PC-9 (cell line): ENCODE results near the gene OSBPL10.

Experiments used
- EZH2 ChIP-seq: fragments of 200-600 bp; sonication (generic); IDR thresholded peaks from 2 replicates; pipeline ENCODE4 v1.8.0; 2017; ENCODE audit warnings: antibody characterized with exemption, low read depth
- TF ChIP-seq, protein P1 (sequence below): fragments of 200-600 bp; sonication (generic); conservative IDR thresholded peaks from 2 replicates; pipeline ENCODE4 v1.6.1; 2017; ENCODE audit warnings: mixed run types, antibody characterized with exemption, mild to moderate bottlenecking, moderate library complexity

DNA sequence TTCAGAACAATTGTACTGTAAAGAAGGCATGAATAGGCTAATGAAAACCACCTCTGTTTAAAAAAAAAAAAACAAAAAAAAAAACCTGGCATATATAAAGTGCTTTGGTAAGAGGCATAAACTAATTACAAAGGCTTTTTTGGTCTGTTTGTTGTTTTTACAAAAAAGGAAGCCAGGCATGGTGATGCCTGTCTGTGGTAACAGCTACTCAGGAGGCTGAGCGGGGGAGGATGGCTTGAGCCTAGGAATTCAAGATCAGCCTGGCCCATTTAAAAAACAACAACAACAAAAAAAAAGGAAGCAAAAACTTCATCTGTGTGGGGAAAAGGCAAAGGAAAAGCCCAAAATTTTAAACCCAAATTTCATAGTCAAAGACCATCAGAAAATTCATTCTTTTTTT is 47.0 kb downstream of the OSBPL10 start:
- no peak for TF ChIP-seq EZH2
- TF ChIP-seq, protein P1, sequence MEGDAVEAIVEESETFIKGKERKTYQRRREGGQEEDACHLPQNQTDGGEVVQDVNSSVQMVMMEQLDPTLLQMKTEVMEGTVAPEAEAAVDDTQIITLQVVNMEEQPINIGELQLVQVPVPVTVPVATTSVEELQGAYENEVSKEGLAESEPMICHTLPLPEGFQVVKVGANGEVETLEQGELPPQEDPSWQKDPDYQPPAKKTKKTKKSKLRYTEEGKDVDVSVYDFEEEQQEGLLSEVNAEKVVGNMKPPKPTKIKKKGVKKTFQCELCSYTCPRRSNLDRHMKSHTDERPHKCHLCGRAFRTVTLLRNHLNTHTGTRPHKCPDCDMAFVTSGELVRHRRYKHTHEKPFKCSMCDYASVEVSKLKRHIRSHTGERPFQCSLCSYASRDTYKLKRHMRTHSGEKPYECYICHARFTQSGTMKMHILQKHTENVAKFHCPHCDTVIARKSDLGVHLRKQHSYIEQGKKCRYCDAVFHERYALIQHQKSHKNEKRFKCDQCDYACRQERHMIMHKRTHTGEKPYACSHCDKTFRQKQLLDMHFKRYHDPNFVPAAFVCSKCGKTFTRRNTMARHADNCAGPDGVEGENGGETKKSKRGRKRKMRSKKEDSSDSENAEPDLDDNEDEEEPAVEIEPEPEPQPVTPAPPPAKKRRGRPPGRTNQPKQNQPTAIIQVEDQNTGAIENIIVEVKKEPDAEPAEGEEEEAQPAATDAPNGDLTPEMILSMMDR = no peak
